ENCODE results near the gene C11orf52. TPM values are rescaled to one million over a fixed set of nuclear protein-coding genes. Genes with fewer than 3 reads are reported as not detected.

C11orf52 gene
- total RNA-seq, 1 experiment from 2014 or later = 4.0 TPM

- H4K8ac ChIP-seq (replicated peaks; ENCODE audit: insufficient read length, low read depth, low read length) = no peak overlapping the region
- no CpG with 5 or more reads among the region's 5 CpGs for WGBS (ENCODE audit: extremely low coverage, insufficient read length, low lambda C conversion rate)
- H3T11ph ChIP-seq (ENCODE audit: low read length) = no peak overlapping the region
- H3K56ac ChIP-seq (ENCODE audit: insufficient read length, low read depth, low read length) = no peak overlapping the region
- H3K9me3 Mint-ChIP-seq = peaks cover under 1% of the 10 kb centered on the region in 2 experiments; a peak in 1 of 5 replicates
- H3K27me3 Mint-ChIP-seq (ENCODE audit: low read depth) = peaks cover 5% of the 10 kb centered on the region; the same call in 1 of the 2 replicates
- no peaks in the 10 kb centered on the region for H3K9me3 ChIP-seq (ENCODE audit: control insufficient read depth, low read depth, low read length)
- no peak overlapping the region for H3K4me2 ChIP-seq (ENCODE audit: insufficient read depth, insufficient read length, low read length)
- no peak overlapping the region for H4K5ac ChIP-seq (ENCODE audit: insufficient read length, low read depth, low read length)
- peaks cover 2% of the 10 kb centered on the region; the same call in 1 of the 2 replicates for H3K4me1 ChIP-seq (ENCODE audit: insufficient read depth, low read length)
- H3K23me2 ChIP-seq (ENCODE audit: insufficient read length, low read depth, low read length, poor library complexity, severe bottlenecking) = no peaks in the 10 kb centered on the region
- H3K18ac ChIP-seq (ENCODE audit: insufficient read length, low read depth, low read length) = no peak overlapping the region
- H3K27ac ChIP-seq (ENCODE audit: insufficient read length, low read depth, low read length) = no peak overlapping the region
- no peak overlapping the region for H3K14ac ChIP-seq (ENCODE audit: insufficient read depth, low read length)
- H3K4me3 Mint-ChIP-seq = no peak overlapping the region
- H3K36me3 Mint-ChIP-seq (ENCODE audit: insufficient read depth in 1 of 3, low read depth in 3 of 3) = peaks cover 4 to 18% (median 6%) of the 10 kb centered on the region in 3 experiments
- H3K4me1 Mint-ChIP-seq = peaks cover 20 to 22% of the 10 kb centered on the region in 2 experiments
- no peak overlapping the region for H2BK15ac ChIP-seq (ENCODE audit: low read depth, low read length)
- H2BK5ac ChIP-seq (ENCODE audit: insufficient read length, low read length) = no peak overlapping the region
- H3K27ac Mint-ChIP-seq = no peak overlapping the region
- H3K9ac ChIP-seq (ENCODE audit: extremely low read depth, insufficient read length, low read length) = no peak overlapping the region
- no peak for DNase-seq
- H3K79me2 ChIP-seq (ENCODE audit: insufficient read depth, low read length) = no peaks in the 10 kb centered on the region
- no peak overlapping the region for H3K4ac ChIP-seq (ENCODE audit: low read depth, low read length)
- H3K79me1 ChIP-seq (ENCODE audit: insufficient read depth, low read depth, low read length, poor library complexity, severe bottlenecking) = no peaks in the 10 kb centered on the region
- no peak overlapping the region for H2BK20ac ChIP-seq (ENCODE audit: low read depth, low read length, poor library complexity, severe bottlenecking)
- no peaks in the 10 kb centered on the region for H4K20me1 ChIP-seq (ENCODE audit: control insufficient read depth, insufficient read depth, insufficient read length)
- no peak overlapping the region for H2BK120ac ChIP-seq (ENCODE audit: low read depth, low read length, poor library complexity, severe bottlenecking)
- H3K23ac ChIP-seq (ENCODE audit: insufficient read length, low read depth, low read length) = no peak overlapping the region
- H2AK5ac ChIP-seq (ENCODE audit: insufficient read length, low read length) = no peak overlapping the region
- no peak for TF ChIP-seq CTCF (conservative IDR thresholded peaks at IDR 0.05)
- no peaks in the 10 kb centered on the region for H3K27me3 ChIP-seq (ENCODE audit: insufficient read depth, low read length)
- no peak overlapping the region for H2BK12ac ChIP-seq (ENCODE audit: insufficient read length, low read depth, low read length)
- no peak overlapping the region for H2AFZ ChIP-seq (ENCODE audit: low read length)
- no peak overlapping the region for H4K91ac ChIP-seq (ENCODE audit: insufficient read length, low read depth, low read length)
These were observed 45.2 kb downstream of the C11orf52 start for GRCh38 chr11:111963931-111964340.

Data from H9 (cell line).